Measurements from ENCODE around the gene NPR1.
"Not testable (repeated sequence)": the region's sequence is repeated elsewhere in the genome, so short reads cannot be mapped to it uniquely, and the experiment has no call there.

NPR1 gene

DNA sequence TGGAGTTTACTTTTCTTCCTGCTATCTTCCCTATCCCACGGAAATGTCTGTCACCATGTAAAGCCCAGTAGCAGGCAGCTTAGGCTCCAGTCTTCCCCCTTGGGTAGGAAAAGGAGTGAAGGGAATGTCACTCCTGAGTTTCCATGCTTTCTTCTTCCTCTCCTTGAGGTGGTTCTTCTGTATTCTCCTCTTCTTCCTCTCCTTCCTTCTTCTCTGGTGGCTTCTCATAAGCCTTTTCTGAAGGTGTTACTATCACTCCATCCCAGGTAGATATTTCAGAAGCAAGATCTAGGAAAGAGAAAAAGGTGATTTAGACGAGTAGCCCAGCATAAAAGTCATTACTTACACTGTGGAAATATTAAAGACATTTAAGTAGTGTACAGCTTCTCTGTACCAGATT is 16.2 kb upstream of the NPR1 start:
- no peaks in the 10 kb centered on the region for H3K27me3 ChIP-seq (replicated peaks; ENCODE audit: insufficient read depth, low read length)
- no peak overlapping the region for H3K4me3 ChIP-seq (ENCODE audit: low read length)
- no peak overlapping the region for H3K4me2 ChIP-seq (ENCODE audit: low read depth, low read length)
- H3K4me1 ChIP-seq (ENCODE audit: low read length): 0 out of 2 replicates have a peak, but pooled peaks cover 6% of the 10 kb centered on the region
- H3K36me3 ChIP-seq (replicated peaks; ENCODE audit: insufficient read depth, low read length): peaks cover 39% of the 10 kb centered on the region
- H3K27ac ChIP-seq (ENCODE audit: low read length): no peak overlapping the region
- no peaks in the 10 kb centered on the region for H3K9me2 ChIP-seq (replicated peaks; ENCODE audit: insufficient read depth, low read length)
- TF ChIP-seq, protein P1, sequence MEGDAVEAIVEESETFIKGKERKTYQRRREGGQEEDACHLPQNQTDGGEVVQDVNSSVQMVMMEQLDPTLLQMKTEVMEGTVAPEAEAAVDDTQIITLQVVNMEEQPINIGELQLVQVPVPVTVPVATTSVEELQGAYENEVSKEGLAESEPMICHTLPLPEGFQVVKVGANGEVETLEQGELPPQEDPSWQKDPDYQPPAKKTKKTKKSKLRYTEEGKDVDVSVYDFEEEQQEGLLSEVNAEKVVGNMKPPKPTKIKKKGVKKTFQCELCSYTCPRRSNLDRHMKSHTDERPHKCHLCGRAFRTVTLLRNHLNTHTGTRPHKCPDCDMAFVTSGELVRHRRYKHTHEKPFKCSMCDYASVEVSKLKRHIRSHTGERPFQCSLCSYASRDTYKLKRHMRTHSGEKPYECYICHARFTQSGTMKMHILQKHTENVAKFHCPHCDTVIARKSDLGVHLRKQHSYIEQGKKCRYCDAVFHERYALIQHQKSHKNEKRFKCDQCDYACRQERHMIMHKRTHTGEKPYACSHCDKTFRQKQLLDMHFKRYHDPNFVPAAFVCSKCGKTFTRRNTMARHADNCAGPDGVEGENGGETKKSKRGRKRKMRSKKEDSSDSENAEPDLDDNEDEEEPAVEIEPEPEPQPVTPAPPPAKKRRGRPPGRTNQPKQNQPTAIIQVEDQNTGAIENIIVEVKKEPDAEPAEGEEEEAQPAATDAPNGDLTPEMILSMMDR (IDR thresholded peaks at IDR 0.05; ENCODE audit: low read length): no peak
- TF ChIP-seq EZH2phosphoT487 (IDR thresholded peaks at IDR 0.05; ENCODE audit: low read length): no peak
- no peak for TF ChIP-seq EZH2 (optimal IDR thresholded peaks at IDR 0.05; ENCODE audit: low read depth, low read length)
- H3K9me3 ChIP-seq (replicated peaks; ENCODE audit: insufficient read depth, low read length): no peaks in the 10 kb centered on the region
- no peaks in the 10 kb centered on the region for H4K20me1 ChIP-seq (ENCODE audit: insufficient read depth, low read length)
- peaks cover 35% of the 10 kb centered on the region for H3K79me2 ChIP-seq (ENCODE audit: low read length)
- no peak overlapping the region for H2AFZ ChIP-seq (ENCODE audit: low read length)
- no peak overlapping the region for H3K9ac ChIP-seq (ENCODE audit: low read length)
- DNase-seq: no peak
- peaks cover 42% of the 10 kb centered on the region for H3F3A ChIP-seq (ENCODE audit: insufficient read depth, low read length)

DNA sequence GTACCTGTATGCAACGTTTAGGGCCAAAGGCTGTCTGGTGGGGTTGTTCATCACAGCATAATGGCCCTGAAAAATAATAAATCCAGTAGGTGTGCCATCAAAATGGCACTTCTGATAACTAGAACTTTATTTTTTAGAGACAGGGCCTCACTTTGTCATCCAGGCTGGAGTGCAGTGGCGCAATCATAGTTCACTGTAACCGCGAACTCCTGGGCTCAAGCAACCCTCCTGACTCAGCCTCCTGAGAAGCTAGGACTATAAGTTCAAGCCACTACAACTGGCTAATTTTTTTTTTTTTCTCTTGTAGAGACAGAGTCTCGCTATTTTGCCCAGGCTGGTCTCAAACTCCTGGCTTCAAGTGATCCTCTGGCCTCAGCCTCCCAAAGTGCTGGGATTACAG is 15.3 kb upstream of the NPR1 start:
- Histone ChIP-seq H3K9me3 (replicated peaks; ENCODE audit: insufficient read depth, low read length) (no peaks in the 10 kb centered on the region), H2AFZ (ENCODE audit: low read length) (no peak overlapping the region), H3K27ac (ENCODE audit: low read length) (no peak overlapping the region), H3K4me2 (ENCODE audit: low read depth, low read length) (no peak overlapping the region), H3K4me1 (ENCODE audit: low read length) (0 out of 2 replicates have a peak, but pooled peaks cover 3% of the 10 kb centered on the region), H3K9ac (ENCODE audit: low read length) (no peak overlapping the region), H3K27me3 (replicated peaks; ENCODE audit: insufficient read depth, low read length) (no peaks in the 10 kb centered on the region), H3K79me2 (ENCODE audit: low read length) (peaks cover 44% of the 10 kb centered on the region), H3F3A (ENCODE audit: insufficient read depth, low read length) (peaks cover 42% of the 10 kb centered on the region), H3K9me2 (replicated peaks; ENCODE audit: insufficient read depth, low read length) (no peaks in the 10 kb centered on the region), H3K4me3 (ENCODE audit: low read length) (no peak overlapping the region), H4K20me1 (ENCODE audit: insufficient read depth, low read length) (no peaks in the 10 kb centered on the region), H3K36me3 (replicated peaks; ENCODE audit: insufficient read depth, low read length) (peaks cover 47% of the 10 kb centered on the region)
- no peak for DNase-seq
- TF ChIP-seq EZH2 (optimal IDR thresholded peaks at IDR 0.05; ENCODE audit: low read depth, low read length) (no peak), EZH2phosphoT487 (IDR thresholded peaks at IDR 0.05; ENCODE audit: low read length) (no peak)
- TF ChIP-seq, protein P1 (IDR thresholded peaks at IDR 0.05; ENCODE audit: low read length): no peak

DNA sequence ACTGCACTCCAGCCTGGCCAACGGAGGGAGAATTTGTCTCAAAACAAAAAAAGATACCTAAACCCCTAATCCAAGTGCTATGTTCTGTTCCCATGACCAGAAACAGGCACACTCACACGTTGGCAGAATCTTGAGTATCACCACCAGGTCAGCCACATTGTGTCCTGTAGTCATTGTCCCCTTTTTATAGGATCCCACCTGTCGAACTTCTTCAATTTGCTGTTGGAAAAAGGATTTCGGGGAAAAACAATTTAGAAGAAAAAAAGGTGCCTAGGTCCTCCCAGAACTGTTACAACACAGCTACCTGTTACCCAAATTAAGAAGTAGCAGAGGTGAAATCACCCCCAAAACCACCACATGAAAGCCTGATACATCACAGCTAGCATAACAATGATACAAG is 11.0 kb upstream of the NPR1 start:
- Histone ChIP-seq H4K20me1 (ENCODE audit: insufficient read depth, low read length) (no peaks in the 10 kb centered on the region), H3K4me2 (ENCODE audit: low read depth, low read length) (no peak overlapping the region), H3K9ac (ENCODE audit: low read length) (no peak overlapping the region), H3K9me2 (replicated peaks; ENCODE audit: insufficient read depth, low read length) (no peaks in the 10 kb centered on the region), H3K9me3 (replicated peaks; ENCODE audit: insufficient read depth, low read length) (no peaks in the 10 kb centered on the region), H3K36me3 (replicated peaks; ENCODE audit: insufficient read depth, low read length) (peaks cover 42% of the 10 kb centered on the region), H3K4me3 (ENCODE audit: low read length) (no peak overlapping the region), H3K4me1 (ENCODE audit: low read length) (peaks cover 8% of the 10 kb centered on the region), H3F3A (ENCODE audit: insufficient read depth, low read length) (peaks cover 45% of the 10 kb centered on the region), H3K27ac (ENCODE audit: low read length) (no peak overlapping the region), H2AFZ (ENCODE audit: low read length) (no peak overlapping the region), H3K27me3 (replicated peaks; ENCODE audit: insufficient read depth, low read length) (no peaks in the 10 kb centered on the region), H3K79me2 (ENCODE audit: low read length) (peaks cover 57% of the 10 kb centered on the region)
- DNase-seq: no peak
- TF ChIP-seq, protein P1 (IDR thresholded peaks at IDR 0.05; ENCODE audit: low read length): no peak
- TF ChIP-seq EZH2phosphoT487 (IDR thresholded peaks at IDR 0.05; ENCODE audit: low read length) (no peak), EZH2 (optimal IDR thresholded peaks at IDR 0.05; ENCODE audit: low read depth, low read length) (no peak)

DNA sequence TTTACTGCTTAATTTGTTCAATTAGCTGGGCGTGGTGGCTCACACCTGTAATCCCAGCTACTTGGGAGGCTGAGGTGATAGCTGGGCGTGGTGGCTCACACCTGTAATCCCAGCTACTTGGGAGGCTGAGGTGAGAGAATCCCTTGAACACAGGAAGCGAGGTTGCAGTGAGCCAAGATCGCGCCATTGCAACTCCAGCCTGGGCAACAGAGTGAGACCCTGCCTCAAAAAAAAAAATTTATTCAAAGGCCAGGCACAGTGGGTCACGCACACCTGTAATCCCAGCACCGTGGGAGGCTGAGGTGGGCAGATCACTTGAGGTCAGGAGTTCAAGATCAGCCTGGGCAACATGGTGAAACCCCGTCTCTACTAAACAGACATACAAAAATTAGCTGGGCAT is 9.8 kb upstream of the NPR1 start:
- Histone ChIP-seq H3K79me2 (ENCODE audit: low read length) (peaks cover 51% of the 10 kb centered on the region), H3K36me3 (replicated peaks; ENCODE audit: insufficient read depth, low read length) (peaks cover 32% of the 10 kb centered on the region), H3F3A (ENCODE audit: insufficient read depth, low read length) (peaks cover 33% of the 10 kb centered on the region)
- not testable (repeated sequence) for H3K27ac ChIP-seq (ENCODE audit: low read length); H3K9me2 ChIP-seq (replicated peaks; ENCODE audit: insufficient read depth, low read length); H3K4me1 ChIP-seq (ENCODE audit: low read length); H3K9ac ChIP-seq (ENCODE audit: low read length); H4K20me1 ChIP-seq (ENCODE audit: insufficient read depth, low read length); DNase-seq; H3K4me3 ChIP-seq (ENCODE audit: low read length); H3K9me3 ChIP-seq (replicated peaks; ENCODE audit: insufficient read depth, low read length); H3K27me3 ChIP-seq (replicated peaks; ENCODE audit: insufficient read depth, low read length); H3K4me2 ChIP-seq (ENCODE audit: low read depth, low read length); H2AFZ ChIP-seq (ENCODE audit: low read length)

Data from MM.1S (cell line).